LNCaP clone FGC (cell line): ENCODE results near the gene SIRT7.

Experiments
- DNase-seq: peaks from one replicate; pipeline ENCODE4 v3.0.0-alpha.2; 2011; ENCODE audit warnings: low read depth
- H3K4me3 ChIP-seq: 2 replicates; pipeline ENCODE4 v1.5.1; 2011; ENCODE audit warnings: mild to moderate bottlenecking, low read depth, low read length, control low read depth
- CTCF ChIP-seq: IDR thresholded peaks from 2 replicates; pipeline ENCODE4 v1.5.1; 2012; ENCODE audit warnings: mild to moderate bottlenecking; ENCODE audit not compliant: control insufficient read depth, insufficient read depth; ENCODE audit errors: extremely low read depth

The SIRT7 gene

GRCh38 chr17:81867170-81867990 is 50.6 kb downstream of the SIRT7 start:
- H3K4me3 ChIP-seq: no peak overlapping the region
- DNase-seq: no peak
- no peak for TF ChIP-seq CTCF

GRCh38 chr17:81866440-81867169 is 51.4 kb downstream of the SIRT7 start:
- no peak overlapping the region for H3K4me3 ChIP-seq
- no peak for DNase-seq
- TF ChIP-seq CTCF: no peak

GRCh38 chr17:81865733-81866439 is 52.1 kb downstream of the SIRT7 start:
- peak; percentile 82 for DNase-seq
- H3K4me3 ChIP-seq: no peak overlapping the region
- TF ChIP-seq CTCF: no peak

GRCh38 chr17:81865358-81865732 is 52.6 kb downstream of the SIRT7 start:
- no peak overlapping the region for H3K4me3 ChIP-seq
- TF ChIP-seq CTCF: no peak
- no peak for DNase-seq

GRCh38 chr17:81863833-81864768 is 53.9 kb downstream of the SIRT7 start:
- TF ChIP-seq CTCF: no peak
- no peak overlapping the region for H3K4me3 ChIP-seq
- DNase-seq: no peak

GRCh38 chr17:81863123-81863675 is 54.8 kb downstream of the SIRT7 start:
- no peak overlapping the region for H3K4me3 ChIP-seq
- no peak for DNase-seq
- TF ChIP-seq CTCF: no peak
